K562 (cell line): ENCODE data around the gene CBLC. TPM values are rescaled to one million over a fixed set of nuclear protein-coding genes. Genes with fewer than 3 reads are reported as not detected.

Experiments
- CREB5 ChIP-seq: fragments of 250-450 bp; sonication (Bioruptor Pico); IDR thresholded peaks from 2 replicates; pipeline ENCODE4 v1.5.0; 2020; ENCODE audit warnings: mild to moderate bottlenecking
- DLX4 ChIP-seq: fragments of 250-450 bp; sonication (Bioruptor Pico); IDR thresholded peaks from 2 replicates; pipeline ENCODE4 v1.6.1; 2021; ENCODE audit warnings: mild to moderate bottlenecking
- ESRRA ChIP-seq: fragments of 450-650 bp; IDR thresholded peaks from 2 replicates; pipeline ENCODE4 v1.6.1; 2014; ENCODE audit warnings: low read depth, mild to moderate bottlenecking, moderate library complexity, borderline replicate concordance
- FOXM1 ChIP-seq, 2 experiments: fragments of 450-650 bp in 1 of 2; sonication (generic) in 1 of 2; formaldehyde crosslinking in 1 of 2; IDR thresholded peaks; 2 replicates each; pipeline versions ENCODE4 v1.6.1 to v1.9.0; 2017 to 2022; ENCODE audit warnings: low read depth in 2 of 2, mild to moderate bottlenecking in 2 of 2, missing genetic modification reagents in 1 of 2, moderate library complexity in 1 of 2
- GTF2E2 ChIP-seq: fragments of 200-800 bp; sonication (Bioruptor generic); IDR thresholded peaks from 2 replicates; pipeline ENCODE4 v1.6.1; 2016; ENCODE audit warnings: missing genetic modification characterization, missing compliant biosample characterization
- HDAC3 ChIP-seq: fragments of 450-650 bp; IDR thresholded peaks from 2 replicates; pipeline ENCODE4 v1.6.1; 2018; ENCODE audit warnings: borderline replicate concordance, mild to moderate bottlenecking, moderate library complexity; ENCODE audit not compliant: partially characterized antibody
- HNRNPLL ChIP-seq: fragments of 200-400 bp; formaldehyde crosslinking; IDR thresholded peaks from 2 replicates; pipeline ENCODE4 v1.6.1; 2017; ENCODE audit warnings: low read length, low read depth, mild to moderate bottlenecking; ENCODE audit not compliant: poor library complexity, severe bottlenecking
- KLF16 ChIP-seq: IDR thresholded peaks from 2 replicates; pipeline ENCODE4 v1.6.1; 2016; ENCODE audit warnings: antibody characterized with exemption
- MEF2A ChIP-seq: IDR thresholded peaks from 2 replicates; pipeline ENCODE4 v1.6.1; 2011; ENCODE audit warnings: low read depth, mild to moderate bottlenecking, low read length, moderate library complexity; ENCODE audit not compliant: control insufficient read depth
- NCOA1 ChIP-seq: fragments of 450-650 bp; IDR thresholded peaks from 2 replicates; pipeline ENCODE4 v1.6.1; 2016; ENCODE audit warnings: low read depth
- PHTF2 ChIP-seq: fragments of 250-450 bp; sonication (Bioruptor Pico); IDR thresholded peaks from 2 replicates; pipeline ENCODE4 v1.5.0; 2021; ENCODE audit warnings: mild to moderate bottlenecking
- RBM22 ChIP-seq: fragments of 200-400 bp; formaldehyde crosslinking; IDR thresholded peaks from 2 replicates; pipeline ENCODE4 v1.6.1; 2018; ENCODE audit warnings: low read length, low read depth; ENCODE audit not compliant: poor library complexity, severe bottlenecking
- SLC30A9 ChIP-seq: fragments of 250-450 bp; sonication (Bioruptor Pico); IDR thresholded peaks from 2 replicates; pipeline ENCODE4 v1.8.0; 2022; ENCODE audit warnings: mild to moderate bottlenecking, moderate library complexity
- SMARCE1 ChIP-seq: fragments of 450-650 bp; IDR thresholded peaks from 2 replicates; pipeline ENCODE4 v1.7.1; 2016; ENCODE audit warnings: mild to moderate bottlenecking
- SOX6 ChIP-seq: fragments of 450-650 bp; IDR thresholded peaks from 2 replicates; pipeline ENCODE4 v1.6.1; 2014; ENCODE audit warnings: mild to moderate bottlenecking
- ZBTB7A ChIP-seq: IDR thresholded peaks from 2 replicates; pipeline ENCODE4 v1.6.1; 2011; ENCODE audit warnings: low read depth, mild to moderate bottlenecking, low read length, moderate library complexity, borderline replicate concordance; ENCODE audit not compliant: control insufficient read depth
- ZBTB8A ChIP-seq: fragments of 450-650 bp; IDR thresholded peaks from 2 replicates; pipeline ENCODE4 v1.6.1; 2018; ENCODE audit warnings: mild to moderate bottlenecking, moderate library complexity; ENCODE audit not compliant: partially characterized antibody
- ZNF444 ChIP-seq: fragments of 250-450 bp; sonication (Bioruptor Pico); IDR thresholded peaks from 2 replicates; pipeline ENCODE4 v1.4.0; 2020; ENCODE audit warnings: mild to moderate bottlenecking, moderate library complexity
- polyA plus RNA-seq, 8 experiments: library from polyadenylated mRNA; depleted of rRNA in 4 of 8; stranded (reverse) in 5 of 8; unstranded in 3 of 8; fragments of >200 nt; fragmentation: Nextera tagmentation in 2 of 8; fragmentation: Illumina TruSeq in 1 of 8; extraction: Ambion mirVana in 2 of 8; extraction: Trizol in 1 of 8; gene quantifications; 2 replicates each; pipeline versions ENCODE4 v1.2.1 to v1.2.3, GENCODE V29; 2011 to 2014; ENCODE audit warnings: inconsistent platforms in 1 of 8, missing spikeins in 1 of 8
- total RNA-seq, 7 experiments: library from RNA; depleted of rRNA in 6 of 7; stranded (reverse); fragments of >200 nt in 6 of 7; fragmentation: Illumina TruSeq in 2 of 7; extraction: Trizol in 2 of 7; gene quantifications; 2 replicates each; pipeline versions ENCODE4 v1.2.1 to v1.2.3, GENCODE V29; 2011 to 2021; ENCODE audit warnings: low replicate concordance in 1 of 7
- TF ChIP-seq, protein P1 (sequence below): sonication (generic); formaldehyde crosslinking; IDR thresholded peaks from 2 replicates; pipeline ENCODE4 v1.8.1; 2023; ENCODE audit warnings: missing genetic modification reagents, mild to moderate bottlenecking, borderline replicate concordance

The CBLC gene
- total and polyA plus RNA-seq, 9 of the 15 experiments (the other 6 are each of a cell fraction or from before 2014, with no cell fraction given) = 0.09 TPM; not detected in 8

DNA sequence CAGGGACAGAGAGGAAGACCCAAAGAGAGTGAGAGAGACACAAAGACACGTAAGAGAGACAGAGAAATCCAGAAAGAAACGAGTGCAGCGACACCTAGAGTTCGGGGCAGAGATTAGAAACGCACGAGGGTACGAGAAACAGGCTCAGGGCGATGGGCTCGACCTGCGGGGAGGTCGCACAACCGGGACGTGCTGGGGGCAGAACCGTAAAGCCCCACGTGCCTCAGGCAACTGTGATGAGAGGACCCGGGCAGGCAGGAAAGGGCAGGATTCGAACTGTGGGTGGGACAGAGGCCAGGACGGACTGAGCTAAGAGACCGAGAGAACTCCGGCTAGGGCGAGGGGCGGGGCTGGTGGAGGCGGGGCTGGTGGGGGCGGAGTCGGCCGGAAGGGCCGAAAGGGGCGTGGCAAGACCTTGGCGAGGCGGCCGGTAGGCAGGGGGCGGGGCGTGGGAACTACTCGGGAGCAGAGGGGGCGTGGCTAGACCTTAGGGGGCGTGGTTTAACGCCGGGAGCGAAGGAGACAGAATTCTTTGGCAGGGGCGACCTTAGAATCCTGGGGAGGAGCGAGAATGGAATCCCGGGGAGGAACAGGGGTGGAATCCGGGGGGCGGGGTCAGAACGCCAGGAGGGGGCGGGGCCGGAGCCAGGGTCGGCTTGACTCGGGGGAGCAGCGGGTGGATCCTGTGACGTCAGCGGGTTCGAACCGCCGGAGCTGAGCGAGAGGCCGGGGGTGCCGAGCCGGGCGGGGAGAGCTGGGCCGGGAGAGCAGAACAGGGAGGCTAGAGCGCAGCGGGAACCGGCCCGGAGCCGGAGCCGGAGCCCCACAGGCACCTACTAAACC, 68.1 kb downstream of the CBLC start, which contains the start of gene NECTIN2 (continued):
- TF ChIP-seq CREB5 = no peak
- TF ChIP-seq DLX4 = no peak
- 0 out of 2 replicates have a peak, but pooled peaks have one; percentile 16 for TF ChIP-seq SMARCE1
- no peak for TF ChIP-seq HDAC3
- no peak for TF ChIP-seq HNRNPLL
- TF ChIP-seq SOX6 = peak; percentile 50; the same call in 1 of the 2 replicates
- TF ChIP-seq RBM22 = no peak
- no peak for TF ChIP-seq KLF16
- TF ChIP-seq ZBTB8A = no peak
- peak; percentile 77 for TF ChIP-seq ESRRA
- no peak for TF ChIP-seq MEF2A
- TF ChIP-seq ZNF444 (CRISPR knock-in tag) = no peak
- TF ChIP-seq, protein P1, sequence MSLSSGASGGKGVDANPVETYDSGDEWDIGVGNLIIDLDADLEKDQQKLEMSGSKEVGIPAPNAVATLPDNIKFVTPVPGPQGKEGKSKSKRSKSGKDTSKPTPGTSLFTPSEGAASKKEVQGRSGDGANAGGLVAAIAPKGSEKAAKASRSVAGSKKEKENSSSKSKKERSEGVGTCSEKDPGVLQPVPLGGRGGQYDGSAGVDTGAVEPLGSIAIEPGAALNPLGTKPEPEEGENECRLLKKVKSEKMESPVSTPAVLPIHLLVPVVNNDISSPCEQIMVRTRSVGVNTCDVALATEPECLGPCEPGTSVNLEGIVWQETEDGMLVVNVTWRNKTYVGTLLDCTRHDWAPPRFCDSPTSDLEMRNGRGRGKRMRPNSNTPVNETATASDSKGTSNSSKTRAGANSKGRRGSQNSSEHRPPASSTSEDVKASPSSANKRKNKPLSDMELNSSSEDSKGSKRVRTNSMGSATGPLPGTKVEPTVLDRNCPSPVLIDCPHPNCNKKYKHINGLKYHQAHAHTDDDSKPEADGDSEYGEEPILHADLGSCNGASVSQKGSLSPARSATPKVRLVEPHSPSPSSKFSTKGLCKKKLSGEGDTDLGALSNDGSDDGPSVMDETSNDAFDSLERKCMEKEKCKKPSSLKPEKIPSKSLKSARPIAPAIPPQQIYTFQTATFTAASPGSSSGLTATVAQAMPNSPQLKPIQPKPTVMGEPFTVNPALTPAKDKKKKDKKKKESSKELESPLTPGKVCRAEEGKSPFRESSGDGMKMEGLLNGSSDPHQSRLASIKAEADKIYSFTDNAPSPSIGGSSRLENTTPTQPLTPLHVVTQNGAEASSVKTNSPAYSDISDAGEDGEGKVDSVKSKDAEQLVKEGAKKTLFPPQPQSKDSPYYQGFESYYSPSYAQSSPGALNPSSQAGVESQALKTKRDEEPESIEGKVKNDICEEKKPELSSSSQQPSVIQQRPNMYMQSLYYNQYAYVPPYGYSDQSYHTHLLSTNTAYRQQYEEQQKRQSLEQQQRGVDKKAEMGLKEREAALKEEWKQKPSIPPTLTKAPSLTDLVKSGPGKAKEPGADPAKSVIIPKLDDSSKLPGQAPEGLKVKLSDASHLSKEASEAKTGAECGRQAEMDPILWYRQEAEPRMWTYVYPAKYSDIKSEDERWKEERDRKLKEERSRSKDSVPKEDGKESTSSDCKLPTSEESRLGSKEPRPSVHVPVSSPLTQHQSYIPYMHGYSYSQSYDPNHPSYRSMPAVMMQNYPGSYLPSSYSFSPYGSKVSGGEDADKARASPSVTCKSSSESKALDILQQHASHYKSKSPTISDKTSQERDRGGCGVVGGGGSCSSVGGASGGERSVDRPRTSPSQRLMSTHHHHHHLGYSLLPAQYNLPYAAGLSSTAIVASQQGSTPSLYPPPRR (CRISPR knock-in tag) = no peak
- TF ChIP-seq ZBTB7A = peak; percentile 15; the same call in 1 of the 2 replicates
- TF ChIP-seq FOXM1 (IDR thresholded peaks at IDR 0.05; ENCODE audit: low read depth) = no peak
- TF ChIP-seq FOXM1 (CRISPR knock-in tag; IDR thresholded peaks at IDR 0.05; ENCODE audit: low read depth) = no peak
- TF ChIP-seq PHTF2 = no peak
- no peak for TF ChIP-seq NCOA1
- no peak for TF ChIP-seq SLC30A9
- TF ChIP-seq GTF2E2 (tag) = no peak
